Hematopoietic multipotent progenitor cell treated with erythropoietin and hydrocortisone succinate and interleukin-3 and kit ligand, for 15 days (in vitro differentiated cells): ENCODE results near the gene FBXO8.

ENCODE experiments used
- DNase-seq: peaks from one replicate; pipeline ENCODE4 v3.0.0-alpha.2; 2015; ENCODE audit warnings: low spot score

The FBXO8 gene

DNA sequence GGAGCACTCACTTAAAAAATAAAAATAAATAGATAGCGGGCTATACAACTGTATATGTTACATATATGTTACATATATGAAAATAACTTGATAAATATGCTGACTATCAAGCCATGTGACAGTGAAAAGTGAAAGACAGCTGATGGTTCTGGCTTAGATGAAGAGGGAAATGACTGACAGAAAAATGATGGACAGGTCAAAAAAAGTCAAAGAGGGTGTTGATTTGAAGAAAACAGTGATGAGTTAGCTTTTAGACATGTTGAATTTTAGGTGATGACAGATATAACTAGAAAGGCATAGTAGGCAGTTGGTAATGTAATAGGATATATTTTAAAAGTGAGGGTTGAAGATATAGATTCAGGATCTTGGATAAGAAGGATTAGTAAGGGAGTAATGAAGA, 37.8 kb downstream of the FBXO8 start:
- no peak for DNase-seq

DNA sequence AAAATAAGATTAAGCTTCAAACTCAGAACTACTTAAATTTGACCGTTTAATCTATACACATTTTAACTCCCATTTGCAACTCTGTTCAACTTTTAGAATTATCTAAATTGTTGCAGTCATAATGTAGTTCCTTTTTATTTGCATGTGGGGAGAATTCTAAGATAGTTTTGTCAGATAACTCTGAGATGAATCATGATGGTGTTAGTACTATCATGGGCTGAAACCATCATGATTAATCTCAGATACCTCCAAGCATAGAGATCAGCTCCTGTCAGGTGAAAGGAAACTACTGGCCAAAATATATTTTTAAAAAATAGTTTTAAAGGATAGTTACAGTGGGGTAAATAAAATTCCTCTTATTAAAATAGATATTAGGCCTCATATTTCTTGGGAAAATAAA, 39.0 kb downstream of the FBXO8 start:
- DNase-seq, result no peak

DNA sequence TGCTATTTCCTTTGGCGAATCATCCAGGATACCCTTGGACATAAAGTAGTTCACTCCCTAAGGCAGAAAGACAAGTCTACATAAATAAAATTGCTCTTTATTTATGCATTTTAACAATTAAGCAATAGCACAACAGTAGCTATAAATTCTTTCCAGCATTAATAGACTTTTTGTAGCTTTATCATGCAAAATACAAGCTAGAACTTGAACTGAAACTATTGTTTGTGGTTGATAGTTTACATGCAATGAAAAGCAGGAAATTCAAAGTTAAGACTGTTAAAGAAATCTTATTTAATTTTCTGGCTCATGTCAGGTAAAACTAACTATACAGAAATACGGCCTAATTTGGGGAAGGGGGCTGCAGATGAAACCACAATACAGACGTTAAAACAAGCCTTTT, 42.3 kb downstream of the FBXO8 start:
- no peak for DNase-seq

DNA sequence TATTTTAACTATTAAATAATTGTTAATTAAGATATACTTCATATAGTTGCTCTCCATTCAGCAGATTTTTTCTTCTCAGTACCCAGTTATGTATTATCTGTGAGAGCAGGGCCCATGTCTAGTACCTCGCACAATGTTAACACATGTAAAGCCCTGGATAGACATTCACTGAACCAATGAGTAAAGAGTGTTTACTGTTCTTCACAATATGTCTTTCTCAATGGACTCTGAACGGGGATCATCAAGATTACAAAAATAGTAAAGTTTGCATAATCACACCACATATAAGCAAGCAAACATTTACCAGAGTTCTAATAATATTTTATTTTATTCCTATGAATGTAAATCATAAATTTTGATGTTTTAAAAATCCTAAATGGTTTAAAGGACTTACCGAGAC, 47.1 kb downstream of the FBXO8 start:
- DNase-seq, result no peak

DNA sequence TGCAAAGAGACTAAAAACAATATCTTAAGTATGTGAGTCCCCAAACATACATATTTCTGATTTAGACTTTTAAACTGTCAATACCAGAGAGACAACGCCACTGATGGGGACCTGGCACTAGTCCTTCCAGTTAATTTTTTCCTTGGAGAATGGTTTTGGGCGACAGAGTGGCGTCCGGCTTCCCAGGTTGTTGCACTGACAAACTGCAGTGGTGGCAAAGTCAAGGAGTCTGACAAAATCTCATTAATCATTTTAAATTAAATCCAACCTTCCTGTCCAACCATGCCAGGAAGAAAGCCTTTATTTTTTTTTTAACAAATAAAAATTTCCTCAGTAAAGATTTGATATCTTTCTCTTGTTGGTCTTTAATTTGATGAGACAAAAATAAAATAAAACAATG, 52.8 kb downstream of the FBXO8 start:
- no peak for DNase-seq

GRCh38 chr4:174230148-174230547, 53.3 kb downstream of the FBXO8 start:
- DNase-seq, result no peak

DNA sequence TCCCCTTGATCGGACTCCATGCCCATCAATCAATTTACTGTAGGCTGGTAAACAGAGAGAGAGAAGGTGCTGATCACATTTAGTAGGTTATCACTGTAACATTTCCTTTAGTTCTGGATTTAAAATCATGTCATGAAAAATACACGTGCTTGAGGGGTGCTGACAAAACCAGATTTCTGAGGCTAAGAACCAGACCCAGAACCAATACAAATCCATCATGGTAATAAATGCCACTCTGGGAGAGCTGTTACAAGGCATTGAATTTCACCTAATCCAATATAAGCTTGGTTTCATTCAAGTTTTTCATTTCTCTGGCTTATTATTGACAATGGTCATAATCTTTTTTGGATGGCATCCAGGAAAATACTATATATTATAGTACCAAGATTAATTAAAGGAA, 54.5 kb downstream of the FBXO8 start:
- DNase-seq, result no peak

- no peak for DNase-seq
These were observed 58.0 kb downstream of the FBXO8 start for GRCh38 chr4:174225349-174226049.

DNA sequence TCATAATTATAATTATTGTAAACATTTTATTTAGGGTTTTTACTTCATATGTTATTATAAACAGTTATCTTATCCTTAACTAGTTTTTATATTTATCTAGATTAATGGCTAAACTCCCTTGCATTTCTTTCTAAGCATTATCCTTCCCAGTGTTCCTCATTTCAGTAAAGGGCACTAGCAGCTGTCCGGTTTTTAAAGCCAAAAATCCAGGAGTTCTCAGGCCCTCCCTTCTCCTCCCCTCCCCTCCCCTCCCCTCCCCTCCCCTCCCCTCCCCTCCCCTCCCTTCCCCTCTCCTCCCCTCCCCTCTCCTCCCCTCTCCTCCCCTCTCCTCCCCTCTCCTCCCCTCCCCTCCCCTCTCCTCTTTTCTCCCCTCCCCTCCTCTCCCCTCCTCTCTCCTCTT, 58.9 kb downstream of the FBXO8 start:
- no peak for DNase-seq

DNA sequence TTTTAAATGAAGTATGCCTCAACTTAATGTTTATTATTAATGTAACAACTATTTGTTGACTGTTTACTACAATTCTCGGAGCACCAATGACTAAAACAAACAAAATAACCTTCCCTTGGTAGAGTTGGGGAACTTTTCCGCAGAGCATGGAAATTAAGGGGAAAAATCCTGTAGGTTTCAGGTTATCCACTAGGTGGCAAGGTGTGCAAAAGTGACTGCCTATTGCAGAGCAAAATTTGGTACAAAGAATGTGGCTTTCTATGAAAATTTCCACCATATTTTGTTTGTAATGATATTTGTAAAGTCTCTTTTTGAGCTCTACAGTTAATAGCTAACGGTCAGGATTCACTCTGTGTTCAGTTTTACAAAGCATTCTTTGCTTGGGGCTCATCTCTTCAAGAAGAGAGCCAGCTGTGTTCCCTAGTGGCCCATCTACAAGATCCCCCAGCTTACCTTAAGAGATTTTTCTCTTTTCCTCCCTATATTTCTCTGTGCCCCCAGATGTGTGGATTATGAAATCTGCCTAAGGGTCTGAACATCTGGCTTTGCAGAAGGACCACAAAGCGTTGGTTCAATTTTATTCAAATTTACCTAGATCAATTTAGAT, 61.1 kb downstream of the FBXO8 start:
- DNase-seq, result peak; percentile 58

GRCh38 chr4:174218127-174218790, 65.2 kb downstream of the FBXO8 start:
- no peak for DNase-seq

- no peak for DNase-seq
These were observed 66.0 kb downstream of the FBXO8 start for GRCh38 chr4:174217273-174218126.

- no peak for DNase-seq
These were observed 66.6 kb downstream of the FBXO8 start for GRCh38 chr4:174216799-174217272.

DNA sequence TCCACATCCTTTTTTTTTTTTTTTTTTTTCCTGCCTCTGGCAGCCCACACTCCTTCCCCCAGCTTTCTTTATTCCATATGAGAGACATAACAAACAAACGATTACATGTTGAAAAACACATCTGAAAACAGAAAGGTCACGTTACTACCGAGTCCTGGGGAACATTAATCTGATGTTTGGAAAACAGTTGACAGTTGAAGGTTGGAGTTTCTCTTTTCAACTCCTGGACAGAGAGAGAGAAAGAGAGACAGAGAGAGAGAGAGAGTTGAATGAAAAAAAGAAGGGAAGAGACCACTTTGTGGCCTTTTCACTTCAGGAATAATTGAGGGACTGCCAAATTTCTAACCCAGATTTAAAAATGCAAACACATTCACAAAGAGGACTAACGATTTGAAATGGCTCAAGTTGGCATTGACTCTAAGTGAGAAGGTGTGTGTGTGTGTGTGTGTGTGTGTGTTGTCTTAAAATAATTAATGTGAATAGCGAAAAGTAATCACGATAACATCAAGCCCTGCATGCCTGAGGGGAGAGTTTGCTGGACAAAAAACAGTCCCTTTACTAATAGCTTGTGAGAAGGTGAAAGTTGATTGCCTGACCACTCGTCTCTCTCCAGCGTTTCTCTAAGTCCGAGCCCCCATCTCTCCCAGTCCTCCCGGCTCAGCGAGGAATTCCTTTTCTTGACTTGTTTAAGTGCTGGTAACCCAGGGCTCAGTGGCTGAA, 67.3 kb downstream of the FBXO8 start:
- DNase-seq, result no peak

GRCh38 chr4:174215057-174215456, 68.4 kb downstream of the FBXO8 start:
- no peak for DNase-seq

- DNase-seq, result no peak
These were observed 69.2 kb downstream of the FBXO8 start for GRCh38 chr4:174214101-174214878.

DNA sequence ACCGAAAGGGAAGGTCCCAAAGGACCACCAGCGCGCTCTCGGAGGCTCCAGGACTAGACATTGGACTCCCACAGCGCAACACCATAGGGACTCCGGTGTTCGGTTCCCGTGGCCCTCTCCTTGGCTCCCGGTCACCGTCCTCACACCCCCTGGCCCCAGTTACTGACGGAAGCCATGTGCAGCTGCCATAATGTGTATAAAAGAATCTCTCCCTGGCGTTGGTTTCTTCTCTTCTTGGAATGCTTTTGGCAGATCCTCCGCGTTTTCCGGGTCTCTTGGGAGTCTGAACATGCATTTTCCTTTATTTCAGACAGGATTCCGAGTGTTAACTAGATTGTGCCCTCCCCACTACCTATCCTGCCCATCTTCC, 69.8 kb downstream of the FBXO8 start:
- DNase-seq, result no peak

DNA sequence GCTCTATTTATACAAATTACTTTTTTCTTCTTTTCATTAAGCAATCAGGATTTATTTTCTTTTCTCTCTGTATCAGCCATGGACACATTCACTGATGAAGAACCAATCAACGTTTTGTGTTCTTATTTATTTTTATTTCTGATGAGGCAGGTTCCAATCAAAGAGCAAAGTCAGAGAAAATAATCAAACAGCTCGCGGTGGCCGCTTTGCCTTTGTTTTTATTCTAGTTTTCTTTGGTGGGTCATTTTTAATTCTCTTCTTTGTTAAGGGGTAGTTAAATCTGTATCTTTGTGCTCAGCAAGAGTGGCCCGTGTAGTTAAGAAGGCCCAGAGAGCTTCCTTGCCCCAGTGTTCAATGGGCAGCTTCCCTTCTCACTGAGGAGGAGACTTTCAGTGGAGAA, 71.4 kb downstream of the FBXO8 start:
- DNase-seq, result no peak

DNA sequence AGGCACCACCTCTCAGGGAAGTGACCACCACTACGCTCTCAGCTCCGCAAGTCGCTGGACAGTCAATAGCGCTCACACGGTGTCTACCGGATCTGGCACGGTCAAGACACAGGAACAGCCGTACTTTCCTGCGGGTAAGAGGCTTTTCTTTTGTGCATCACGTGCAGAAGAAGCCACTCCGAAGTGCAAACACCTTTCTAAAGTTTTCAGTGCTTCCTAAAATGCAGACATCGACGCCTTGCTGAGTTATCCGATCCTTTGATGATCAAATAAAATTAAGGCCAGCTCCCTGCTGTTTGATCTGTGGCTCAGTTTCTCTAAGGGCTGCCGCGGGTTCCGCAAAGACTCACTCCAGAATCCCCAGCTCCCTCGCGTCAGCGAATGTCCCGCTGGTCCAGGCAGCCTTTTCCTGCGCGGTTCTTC, 71.8 kb downstream of the FBXO8 start:
- DNase-seq, result no peak

DNA sequence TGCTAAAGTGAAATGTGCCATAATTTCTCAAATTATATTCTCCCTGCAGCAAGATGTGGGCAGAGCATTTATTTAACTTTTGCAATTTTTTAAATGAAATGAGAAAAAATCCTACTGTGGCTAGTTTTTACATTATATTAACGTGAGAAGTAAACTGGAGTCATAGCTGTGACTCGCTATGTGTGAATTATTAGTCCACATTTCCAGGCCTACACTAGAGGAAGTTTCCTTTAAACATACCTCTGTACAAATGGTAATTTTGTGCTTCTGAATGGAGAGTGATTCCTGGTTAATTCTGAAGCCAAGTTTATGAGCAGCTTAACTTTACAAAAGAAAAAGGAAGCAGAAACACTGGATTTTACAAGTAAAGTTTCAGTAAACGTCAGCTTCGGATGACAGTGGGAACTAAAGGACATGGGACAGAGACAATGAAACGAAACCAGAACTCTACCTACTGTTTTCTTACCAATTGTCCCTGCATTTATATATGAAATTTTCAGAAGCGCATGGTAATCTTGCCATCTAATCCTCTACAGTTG, 72.4 kb downstream of the FBXO8 start:
- no peak for DNase-seq

DNA sequence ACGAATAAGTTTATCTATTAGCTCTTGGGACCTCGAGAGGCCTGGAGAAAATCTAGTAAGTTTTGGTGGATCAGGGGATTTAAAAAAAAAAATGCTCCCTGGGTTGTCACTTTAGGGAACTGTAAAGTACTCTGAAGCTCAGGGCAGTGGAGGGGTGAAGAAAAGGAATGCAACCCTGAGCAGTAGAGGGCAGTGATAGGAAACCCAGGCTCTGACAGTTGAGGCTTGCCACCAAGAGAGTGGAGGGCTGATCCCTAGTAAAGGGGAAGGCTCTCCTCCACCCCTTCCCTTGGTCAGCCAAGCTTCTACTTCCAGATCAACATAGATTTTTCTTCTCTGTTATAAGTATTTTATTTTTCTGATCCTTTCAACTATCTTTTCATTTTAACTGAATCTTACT, 73.1 kb downstream of the FBXO8 start:
- no peak for DNase-seq
